Chondrocyte (in vitro differentiated cells): Measurements from ENCODE around the gene CXCR5. TPM values are rescaled to one million over a fixed set of nuclear protein-coding genes. Genes with fewer than 3 reads are reported as not detected.

Experiments
- DNase-seq: peaks from one replicate; pipeline ENCODE4 v3.0.0; 2021; ENCODE audit warnings: mixed read lengths, low spot score
- H3K27ac Mint-ChIP-seq: one replicate; pipeline ENCODE4 v1.8.0; 2021; ENCODE audit warnings: mild to moderate bottlenecking, moderate library complexity, mixed read lengths; ENCODE audit not compliant: unreplicated experiment
- H3K27me3 Mint-ChIP-seq: 2 replicates; pipeline ENCODE4 v1.8.0; 2021; ENCODE audit warnings: low read depth, mixed read lengths
- H3K36me3 Mint-ChIP-seq: 2 replicates; pipeline ENCODE4 v1.8.0; 2021; ENCODE audit warnings: low read depth, mixed read lengths
- H3K4me1 Mint-ChIP-seq: 2 replicates; pipeline ENCODE4 v1.8.0; 2021; ENCODE audit warnings: low read depth, mild to moderate bottlenecking, mixed read lengths
- H3K4me3 Mint-ChIP-seq: one replicate; pipeline ENCODE4 v1.8.0; 2021; ENCODE audit warnings: mild to moderate bottlenecking, moderate library complexity, mixed read lengths; ENCODE audit not compliant: unreplicated experiment
- H3K9me3 Mint-ChIP-seq: 2 replicates; pipeline ENCODE4 v1.8.0; 2021; ENCODE audit warnings: low read depth, mixed read lengths
- long read RNA-seq: library from polyadenylated mRNA; stranded (forward); transcript quantifications from one replicate; pipeline ENCODE4 v2.0.0, GENCODE V29; 2021
- total RNA-seq: library from RNA; stranded (reverse); gene quantifications from 3 replicates; pipeline ENCODE4 v1.2.1, GENCODE V29; 2021
- TF ChIP-seq, protein P1 (sequence below): fragments of 200-600 bp; sonication (generic); IDR thresholded peaks from 2 replicates; pipeline ENCODE4 v1.5.0; 2021; ENCODE audit warnings: antibody characterized with exemption, mild to moderate bottlenecking, moderate library complexity

Gene CXCR5, protein sequence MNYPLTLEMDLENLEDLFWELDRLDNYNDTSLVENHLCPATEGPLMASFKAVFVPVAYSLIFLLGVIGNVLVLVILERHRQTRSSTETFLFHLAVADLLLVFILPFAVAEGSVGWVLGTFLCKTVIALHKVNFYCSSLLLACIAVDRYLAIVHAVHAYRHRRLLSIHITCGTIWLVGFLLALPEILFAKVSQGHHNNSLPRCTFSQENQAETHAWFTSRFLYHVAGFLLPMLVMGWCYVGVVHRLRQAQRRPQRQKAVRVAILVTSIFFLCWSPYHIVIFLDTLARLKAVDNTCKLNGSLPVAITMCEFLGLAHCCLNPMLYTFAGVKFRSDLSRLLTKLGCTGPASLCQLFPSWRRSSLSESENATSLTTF
- total RNA-seq, result 0.07 to 0.27 TPM in 2 of 3 replicates, not detected in the other
- long read RNA-seq, result 0 reads

DNA sequence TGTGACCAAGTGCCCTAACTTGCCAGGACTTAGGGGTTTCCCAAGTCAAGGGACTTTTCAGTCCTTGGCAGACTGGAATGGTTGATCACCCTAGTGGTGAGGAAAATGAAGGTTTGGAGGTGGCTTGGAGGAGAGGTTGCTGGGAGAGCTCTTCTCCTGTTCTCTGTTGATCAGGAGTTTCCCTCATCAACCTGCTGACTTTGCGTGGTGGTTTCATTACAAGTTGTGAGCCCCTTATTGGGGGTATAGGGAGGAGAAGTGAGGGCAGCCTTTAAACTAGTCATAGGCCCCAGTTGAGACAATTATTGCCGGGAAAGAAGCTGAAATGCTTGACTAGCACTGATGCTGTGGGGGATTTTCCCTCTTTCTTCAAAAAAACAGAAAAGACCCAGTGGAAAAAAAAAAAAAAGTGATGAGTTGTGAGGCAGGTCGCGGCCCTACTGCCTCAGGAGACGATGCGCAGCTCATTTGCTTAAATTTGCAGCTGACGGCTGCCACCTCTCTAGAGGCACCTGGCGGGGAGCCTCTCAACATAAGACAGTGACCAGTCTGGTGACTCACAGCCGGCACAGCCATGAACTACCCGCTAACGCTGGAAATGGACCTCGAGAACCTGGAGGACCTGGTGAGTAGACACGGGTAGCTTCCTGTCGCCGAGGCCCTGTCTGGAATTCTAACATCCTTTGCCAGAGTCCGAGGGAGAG lies at the start of gene CXCR5:
Gene CXCR5 (plus strand): TSS at position 525 of the 704 bp plus-strand sequence. CDS start 50 bp downstream, at position 575.
- H3K27me3 Mint-ChIP-seq, result no peaks in the 10 kb centered on the region
- peaks cover 64% of the 10 kb centered on the region for H3K4me1 Mint-ChIP-seq
- peak within 1 kb of the TSS; percentile 73 for H3K27ac Mint-ChIP-seq
- no peak within 1 kb of the TSS for H3K4me3 Mint-ChIP-seq
- peaks cover 2% of the 10 kb centered on the region for H3K36me3 Mint-ChIP-seq
- no peak for DNase-seq
- H3K9me3 Mint-ChIP-seq, result no peaks in the 10 kb centered on the region
- TF ChIP-seq, protein P1, sequence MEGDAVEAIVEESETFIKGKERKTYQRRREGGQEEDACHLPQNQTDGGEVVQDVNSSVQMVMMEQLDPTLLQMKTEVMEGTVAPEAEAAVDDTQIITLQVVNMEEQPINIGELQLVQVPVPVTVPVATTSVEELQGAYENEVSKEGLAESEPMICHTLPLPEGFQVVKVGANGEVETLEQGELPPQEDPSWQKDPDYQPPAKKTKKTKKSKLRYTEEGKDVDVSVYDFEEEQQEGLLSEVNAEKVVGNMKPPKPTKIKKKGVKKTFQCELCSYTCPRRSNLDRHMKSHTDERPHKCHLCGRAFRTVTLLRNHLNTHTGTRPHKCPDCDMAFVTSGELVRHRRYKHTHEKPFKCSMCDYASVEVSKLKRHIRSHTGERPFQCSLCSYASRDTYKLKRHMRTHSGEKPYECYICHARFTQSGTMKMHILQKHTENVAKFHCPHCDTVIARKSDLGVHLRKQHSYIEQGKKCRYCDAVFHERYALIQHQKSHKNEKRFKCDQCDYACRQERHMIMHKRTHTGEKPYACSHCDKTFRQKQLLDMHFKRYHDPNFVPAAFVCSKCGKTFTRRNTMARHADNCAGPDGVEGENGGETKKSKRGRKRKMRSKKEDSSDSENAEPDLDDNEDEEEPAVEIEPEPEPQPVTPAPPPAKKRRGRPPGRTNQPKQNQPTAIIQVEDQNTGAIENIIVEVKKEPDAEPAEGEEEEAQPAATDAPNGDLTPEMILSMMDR, result no peak

DNA sequence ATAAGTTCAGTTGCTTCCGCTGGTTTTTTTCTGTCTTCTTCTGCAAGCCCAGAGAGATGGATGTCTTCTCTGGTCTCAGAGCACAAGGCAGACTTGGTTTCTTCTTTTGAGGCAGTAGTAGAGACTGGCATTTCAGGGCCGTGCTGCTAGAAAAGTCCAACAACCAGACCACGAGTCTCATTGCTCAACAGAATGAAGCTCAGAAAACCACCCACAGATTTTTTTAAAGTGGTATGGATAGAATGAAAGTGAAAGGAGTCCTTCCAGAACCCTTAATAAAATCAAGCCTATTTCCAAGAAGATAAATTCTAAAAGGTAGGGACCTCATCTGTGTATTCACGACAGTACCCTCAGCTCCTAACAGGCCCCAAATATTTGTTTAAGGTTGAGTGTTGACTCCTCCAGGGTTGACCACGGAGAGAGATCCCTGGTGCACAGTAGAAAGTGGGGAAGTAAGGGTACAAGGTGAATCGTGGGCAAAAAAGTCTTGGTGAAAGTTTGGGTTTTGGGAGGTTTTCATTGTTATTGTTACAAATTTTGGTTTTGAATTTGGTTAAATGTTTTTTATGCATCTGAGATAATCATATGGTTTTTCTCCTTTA lies 49.2 kb upstream of the CXCR5 start:
- H3K36me3 Mint-ChIP-seq, result no peaks in the 10 kb centered on the region
- no peaks in the 10 kb centered on the region for H3K4me1 Mint-ChIP-seq
- no peak overlapping the region for H3K4me3 Mint-ChIP-seq
- TF ChIP-seq, protein P1, result no peak
- H3K27me3 Mint-ChIP-seq, result no peaks in the 10 kb centered on the region
- no peak for DNase-seq
- no peak overlapping the region for H3K27ac Mint-ChIP-seq
- no peaks in the 10 kb centered on the region for H3K9me3 Mint-ChIP-seq

DNA sequence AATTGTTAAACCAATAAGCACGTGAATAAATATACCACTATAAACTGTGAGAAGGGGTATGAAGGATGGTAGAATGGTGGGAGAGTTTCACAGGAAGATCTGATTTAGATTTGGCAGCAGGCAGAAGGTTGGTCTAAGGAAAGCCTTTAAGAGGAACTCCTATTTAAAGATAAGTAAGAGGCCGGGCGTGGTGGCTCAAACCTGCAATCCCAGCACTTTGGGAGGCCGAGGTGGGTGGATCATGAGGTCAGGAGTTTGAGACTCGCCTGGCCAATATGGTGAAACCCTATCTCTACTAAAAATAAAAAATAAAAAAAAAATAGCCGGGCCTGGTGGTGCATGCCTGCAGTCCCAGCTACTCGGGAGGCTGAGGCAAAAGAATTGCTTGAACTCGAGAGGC lies 45.8 kb upstream of the CXCR5 start:
- Mint-ChIP-seq H3K4me3 (no peak overlapping the region), H3K4me1 (peaks cover 4% of the 10 kb centered on the region), H3K27me3 (no peaks in the 10 kb centered on the region), H3K36me3 (no peaks in the 10 kb centered on the region), H3K27ac (no peak overlapping the region), H3K9me3 (no peaks in the 10 kb centered on the region)
- TF ChIP-seq, protein P1, result no peak
- DNase-seq, result no peak

DNA sequence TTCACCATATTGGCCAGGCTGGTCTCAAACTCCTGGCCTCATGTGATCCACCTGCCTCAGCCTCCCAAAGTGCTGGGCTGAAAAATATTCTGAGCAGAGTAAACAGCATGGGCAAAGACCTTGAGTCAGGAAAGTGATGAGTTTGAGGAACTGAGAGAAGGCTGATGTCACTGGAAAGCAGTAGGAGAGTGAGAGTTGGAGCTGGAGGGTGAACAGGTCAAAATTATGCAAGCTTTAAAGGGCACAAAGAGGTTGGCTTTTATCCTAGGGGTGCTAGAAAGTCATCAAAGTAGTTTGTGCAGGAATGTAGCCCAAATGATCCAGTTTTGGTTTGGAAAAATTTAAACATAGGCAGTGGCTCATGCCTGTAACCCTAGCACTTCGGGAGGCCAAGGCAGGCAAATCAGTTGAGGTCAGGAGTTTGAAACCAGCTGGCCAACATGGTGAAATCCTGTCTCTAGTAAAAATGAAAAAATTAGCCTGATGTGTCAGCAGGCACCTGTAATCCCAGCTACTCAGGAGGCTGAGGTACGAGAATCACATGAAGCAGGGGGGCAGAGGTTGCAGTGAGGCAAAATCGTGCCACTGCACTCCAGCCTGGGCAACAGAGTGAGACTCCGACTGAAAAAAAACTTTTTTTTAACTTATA lies 44.7 kb upstream of the CXCR5 start:
- no peaks in the 10 kb centered on the region for H3K36me3 Mint-ChIP-seq
- no peak for DNase-seq
- H3K4me3 Mint-ChIP-seq, result no peak overlapping the region
- TF ChIP-seq, protein P1, result no peak
- peaks cover 8% of the 10 kb centered on the region for H3K4me1 Mint-ChIP-seq
- H3K9me3 Mint-ChIP-seq, result no peaks in the 10 kb centered on the region
- no peak overlapping the region for H3K27ac Mint-ChIP-seq
- H3K27me3 Mint-ChIP-seq, result no peaks in the 10 kb centered on the region
